Measurements from ENCODE around the gene MMP20. TPM values are rescaled to one million over a fixed set of nuclear protein-coding genes. Genes with fewer than 3 reads are reported as not detected.

The MMP20 gene
- total and polyA plus RNA-seq, 2 experiments from 2014 or later = not detected

DNA sequence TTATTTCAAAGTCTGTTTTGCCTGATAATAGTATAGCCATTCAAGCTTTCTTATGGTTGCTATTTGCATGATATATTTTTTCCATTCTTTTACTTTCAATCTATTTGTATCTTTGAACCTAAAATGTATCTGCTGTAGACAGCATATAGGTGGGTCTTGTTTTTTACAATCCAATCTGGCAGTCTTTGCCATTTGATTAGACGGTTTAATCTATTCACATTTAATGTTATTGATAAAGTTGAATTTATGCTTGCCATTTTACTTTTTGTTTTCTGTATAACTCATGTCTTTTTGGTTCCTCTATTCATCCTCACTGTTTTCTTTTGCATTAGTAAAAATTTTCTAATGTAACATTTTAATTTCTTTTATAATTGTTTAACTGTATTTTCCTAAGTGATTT lies 37.4 kb downstream of the MMP20 start:
- Mint-ChIP-seq H3K27ac (no peak overlapping the region), H3K4me3 (no peak overlapping the region), H3K27me3 (ENCODE audit: insufficient read depth, low read depth, poor library complexity) (no peaks in the 10 kb centered on the region), H3K9me3 (no peaks in the 10 kb centered on the region), H3K36me3 (ENCODE audit: low read depth) (no peaks in the 10 kb centered on the region), H3K4me1 (no peaks in the 10 kb centered on the region; the same call in 1 of the 3 replicates)
- H2AFZ ChIP-seq = no peak overlapping the region
- H3K4me1 ChIP-seq (ENCODE audit: insufficient read depth) = no peaks in the 10 kb centered on the region; the same call in 1 of the 2 replicates
- H3K27ac ChIP-seq (ENCODE audit: low read depth) = no peak overlapping the region
- no peaks in the 10 kb centered on the region for H4K20me1 ChIP-seq (replicated peaks; ENCODE audit: insufficient read depth)
- H3F3A ChIP-seq (replicated peaks; ENCODE audit: low read depth) = no peaks in the 10 kb centered on the region
- no peaks in the 10 kb centered on the region for H3K79me2 ChIP-seq (replicated peaks; ENCODE audit: insufficient read depth)
- no peaks in the 10 kb centered on the region for H3K27me3 ChIP-seq (ENCODE audit: insufficient read depth)
- no peak overlapping the region for H3K4me2 ChIP-seq
- DNase-seq (ENCODE audit: low spot score) (no peak), ATAC-seq (no peak)
- no peak overlapping the region for H3K4me3 ChIP-seq
- TF ChIP-seq REST (IDR thresholded peaks at IDR 0.05; ENCODE audit: unreplicated experiment) = no peak
- no peaks in the 10 kb centered on the region; the same call in 1 of the 2 replicates for H3K9me2 ChIP-seq (ENCODE audit: insufficient read depth)
- no peaks in the 10 kb centered on the region for H3K36me3 ChIP-seq (ENCODE audit: insufficient read depth)

DNA sequence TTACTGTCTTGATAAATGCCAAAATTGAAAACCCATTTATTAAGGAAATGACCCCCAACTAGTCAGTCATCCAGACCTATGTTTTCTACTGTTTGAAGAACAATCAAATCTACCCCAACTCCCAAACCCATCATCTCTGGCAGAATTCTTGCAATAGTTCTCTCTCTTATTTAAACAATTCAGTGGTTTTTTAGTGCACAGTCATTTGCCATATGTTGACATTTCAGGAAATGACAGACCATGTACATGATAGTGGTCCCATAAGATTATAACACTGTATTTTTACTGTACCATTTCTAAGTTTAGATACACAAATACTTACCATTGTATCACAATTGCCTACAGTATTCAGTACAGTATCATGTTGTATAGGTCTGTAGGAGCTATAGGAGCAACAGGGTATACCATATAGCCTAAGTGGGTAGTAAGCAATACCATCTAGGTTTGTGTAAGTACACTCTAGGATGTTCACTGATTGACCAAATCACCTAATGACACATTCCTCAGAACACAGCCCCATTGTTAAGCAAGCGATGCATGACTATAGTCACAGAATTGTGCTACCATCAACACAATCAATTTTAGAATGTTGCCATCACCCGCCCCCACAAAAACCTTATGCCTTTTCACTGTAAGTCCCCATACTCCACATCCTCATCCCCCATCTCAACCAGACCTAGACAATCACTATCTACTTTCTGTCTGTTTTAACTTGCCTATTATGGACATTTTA lies 41.8 kb downstream of the MMP20 start:
- no peaks in the 10 kb centered on the region for H3K36me3 ChIP-seq (ENCODE audit: insufficient read depth)
- H2AFZ ChIP-seq = no peak overlapping the region
- no peaks in the 10 kb centered on the region for H3K4me1 ChIP-seq (ENCODE audit: insufficient read depth)
- H3K27ac Mint-ChIP-seq = no peak overlapping the region
- no peak overlapping the region for H3K4me2 ChIP-seq
- no peak for ATAC-seq
- no peak overlapping the region for H3K4me3 ChIP-seq
- H4K20me1 ChIP-seq (replicated peaks; ENCODE audit: insufficient read depth) = no peaks in the 10 kb centered on the region
- no peaks in the 10 kb centered on the region for H3F3A ChIP-seq (replicated peaks; ENCODE audit: low read depth)
- no peaks in the 10 kb centered on the region for H3K27me3 Mint-ChIP-seq (ENCODE audit: insufficient read depth, low read depth, poor library complexity)
- no peaks in the 10 kb centered on the region for H3K79me2 ChIP-seq (replicated peaks; ENCODE audit: insufficient read depth)
- no peaks in the 10 kb centered on the region for H3K9me2 ChIP-seq (ENCODE audit: insufficient read depth)
- DNase-seq (ENCODE audit: low spot score) = peak; percentile 15
- no peaks in the 10 kb centered on the region for H3K4me1 Mint-ChIP-seq
- no peaks in the 10 kb centered on the region for H3K36me3 Mint-ChIP-seq (ENCODE audit: low read depth)
- no peaks in the 10 kb centered on the region for H3K27me3 ChIP-seq (ENCODE audit: insufficient read depth)
- no peak overlapping the region for H3K27ac ChIP-seq (ENCODE audit: low read depth)
- H3K4me3 Mint-ChIP-seq = no peak overlapping the region
- no peaks in the 10 kb centered on the region for H3K9me3 Mint-ChIP-seq
- no peak for TF ChIP-seq NANOG (IDR thresholded peaks at IDR 0.05; ENCODE audit: borderline replicate concordance)
- TF ChIP-seq, protein P1, sequence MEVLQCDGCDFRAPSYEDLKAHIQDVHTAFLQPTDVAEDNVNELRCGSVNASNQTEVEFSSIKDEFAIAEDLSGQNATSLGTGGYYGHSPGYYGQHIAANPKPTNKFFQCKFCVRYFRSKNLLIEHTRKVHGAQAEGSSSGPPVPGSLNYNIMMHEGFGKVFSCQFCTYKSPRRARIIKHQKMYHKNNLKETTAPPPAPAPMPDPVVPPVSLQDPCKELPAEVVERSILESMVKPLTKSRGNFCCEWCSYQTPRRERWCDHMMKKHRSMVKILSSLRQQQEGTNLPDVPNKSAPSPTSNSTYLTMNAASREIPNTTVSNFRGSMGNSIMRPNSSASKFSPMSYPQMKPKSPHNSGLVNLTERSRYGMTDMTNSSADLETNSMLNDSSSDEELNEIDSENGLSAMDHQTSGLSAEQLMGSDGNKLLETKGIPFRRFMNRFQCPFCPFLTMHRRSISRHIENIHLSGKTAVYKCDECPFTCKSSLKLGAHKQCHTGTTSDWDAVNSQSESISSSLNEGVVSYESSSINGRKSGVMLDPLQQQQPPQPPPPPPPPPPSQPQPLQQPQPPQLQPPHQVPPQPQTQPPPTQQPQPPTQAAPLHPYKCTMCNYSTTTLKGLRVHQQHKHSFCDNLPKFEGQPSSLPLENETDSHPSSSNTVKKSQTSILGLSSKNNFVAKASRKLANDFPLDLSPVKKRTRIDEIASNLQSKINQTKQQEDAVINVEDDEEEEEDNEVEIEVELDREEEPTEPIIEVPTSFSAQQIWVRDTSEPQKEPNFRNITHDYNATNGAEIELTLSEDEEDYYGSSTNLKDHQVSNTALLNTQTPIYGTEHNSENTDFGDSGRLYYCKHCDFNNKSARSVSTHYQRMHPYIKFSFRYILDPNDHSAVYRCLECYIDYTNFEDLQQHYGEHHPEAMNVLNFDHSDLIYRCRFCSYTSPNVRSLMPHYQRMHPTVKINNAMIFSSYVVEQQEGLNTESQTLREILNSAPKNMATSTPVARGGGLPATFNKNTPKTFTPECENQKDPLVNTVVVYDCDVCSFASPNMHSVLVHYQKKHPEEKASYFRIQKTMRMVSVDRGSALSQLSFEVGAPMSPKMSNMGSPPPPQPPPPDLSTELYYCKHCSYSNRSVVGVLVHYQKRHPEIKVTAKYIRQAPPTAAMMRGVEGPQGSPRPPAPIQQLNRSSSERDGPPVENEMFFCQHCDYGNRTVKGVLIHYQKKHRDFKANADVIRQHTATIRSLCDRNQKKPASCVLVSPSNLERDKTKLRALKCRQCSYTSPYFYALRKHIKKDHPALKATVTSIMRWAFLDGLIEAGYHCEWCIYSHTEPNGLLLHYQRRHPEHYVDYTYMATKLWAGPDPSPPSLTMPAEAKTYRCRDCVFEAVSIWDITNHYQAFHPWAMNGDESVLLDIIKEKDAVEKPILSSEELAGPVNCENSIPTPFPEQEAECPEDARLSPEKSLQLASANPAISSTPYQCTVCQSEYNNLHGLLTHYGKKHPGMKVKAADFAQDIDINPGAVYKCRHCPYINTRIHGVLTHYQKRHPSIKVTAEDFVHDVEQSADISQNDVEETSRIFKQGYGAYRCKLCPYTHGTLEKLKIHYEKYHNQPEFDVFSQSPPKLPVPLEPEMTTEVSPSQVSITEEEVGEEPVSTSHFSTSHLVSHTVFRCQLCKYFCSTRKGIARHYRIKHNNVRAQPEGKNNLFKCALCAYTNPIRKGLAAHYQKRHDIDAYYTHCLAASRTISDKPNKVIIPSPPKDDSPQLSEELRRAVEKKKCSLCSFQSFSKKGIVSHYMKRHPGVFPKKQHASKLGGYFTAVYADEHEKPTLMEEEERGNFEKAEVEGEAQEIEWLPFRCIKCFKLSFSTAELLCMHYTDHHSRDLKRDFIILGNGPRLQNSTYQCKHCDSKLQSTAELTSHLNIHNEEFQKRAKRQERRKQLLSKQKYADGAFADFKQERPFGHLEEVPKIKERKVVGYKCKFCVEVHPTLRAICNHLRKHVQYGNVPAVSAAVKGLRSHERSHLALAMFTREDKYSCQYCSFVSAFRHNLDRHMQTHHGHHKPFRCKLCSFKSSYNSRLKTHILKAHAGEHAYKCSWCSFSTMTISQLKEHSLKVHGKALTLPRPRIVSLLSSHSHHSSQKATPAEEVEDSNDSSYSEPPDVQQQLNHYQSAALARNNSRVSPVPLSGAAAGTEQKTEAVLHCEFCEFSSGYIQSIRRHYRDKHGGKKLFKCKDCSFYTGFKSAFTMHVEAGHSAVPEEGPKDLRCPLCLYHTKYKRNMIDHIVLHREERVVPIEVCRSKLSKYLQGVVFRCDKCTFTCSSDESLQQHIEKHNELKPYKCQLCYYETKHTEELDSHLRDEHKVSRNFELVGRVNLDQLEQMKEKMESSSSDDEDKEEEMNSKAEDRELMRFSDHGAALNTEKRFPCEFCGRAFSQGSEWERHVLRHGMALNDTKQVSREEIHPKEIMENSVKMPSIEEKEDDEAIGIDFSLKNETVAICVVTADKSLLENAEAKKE (CRISPR knock-in tag; IDR thresholded peaks at IDR 0.05) = no peak
- TF ChIP-seq EZH2 (IDR thresholded peaks at IDR 0.05; ENCODE audit: low read depth, unreplicated experiment) = no peak
- TF ChIP-seq EZH2phosphoT487 (IDR thresholded peaks at IDR 0.05; ENCODE audit: unreplicated experiment) = no peak
- TF ChIP-seq POLR2AphosphoS5 (IDR thresholded peaks at IDR 0.05; ENCODE audit: low read depth) = no peak
- no peak for TF ChIP-seq ZNF114 (CRISPR knock-in tag; IDR thresholded peaks at IDR 0.05)
- TF ChIP-seq ETS1 (IDR thresholded peaks at IDR 0.05) = no peak
